Neural progenitor cell (in vitro differentiated cells): ENCODE measurements around the gene IP6K1.

Experiments
- EZH2 ChIP-seq: fragments of 200-600 bp; sonication (generic); IDR thresholded peaks from 2 replicates; pipeline ENCODE4 v1.6.1; 2017; ENCODE audit warnings: antibody characterized with exemption, mild to moderate bottlenecking, moderate library complexity
- EZH2phosphoT487 ChIP-seq: fragments of 200-600 bp; sonication (generic); IDR thresholded peaks from 2 replicates; pipeline ENCODE4 v1.6.1; 2017; ENCODE audit warnings: antibody characterized with exemption
- TF ChIP-seq, protein P1 (sequence below): fragments of 200-600 bp; sonication (generic); IDR thresholded peaks from 2 replicates; pipeline ENCODE4 v1.5.1; 2017; ENCODE audit warnings: antibody characterized with exemption, mild to moderate bottlenecking

DNA sequence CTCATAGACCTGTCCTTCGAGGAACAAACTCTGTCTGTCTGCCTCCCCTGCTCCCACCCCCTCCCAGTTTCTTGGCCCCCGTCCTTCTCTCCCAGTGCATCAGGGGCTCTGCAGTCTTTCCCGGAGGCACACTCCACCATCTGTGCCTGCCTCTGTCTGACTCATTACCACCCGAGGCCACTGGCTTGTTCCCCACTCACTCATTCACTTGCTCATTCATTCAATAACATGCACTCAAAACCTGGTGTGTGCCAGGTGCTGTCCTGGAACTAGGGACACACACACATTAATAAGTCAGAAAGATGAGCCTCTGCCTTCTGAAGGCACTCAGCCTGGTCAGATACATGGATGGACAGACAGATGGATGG lies 79.2 kb downstream of the IP6K1 start:
- TF ChIP-seq, protein P1, sequence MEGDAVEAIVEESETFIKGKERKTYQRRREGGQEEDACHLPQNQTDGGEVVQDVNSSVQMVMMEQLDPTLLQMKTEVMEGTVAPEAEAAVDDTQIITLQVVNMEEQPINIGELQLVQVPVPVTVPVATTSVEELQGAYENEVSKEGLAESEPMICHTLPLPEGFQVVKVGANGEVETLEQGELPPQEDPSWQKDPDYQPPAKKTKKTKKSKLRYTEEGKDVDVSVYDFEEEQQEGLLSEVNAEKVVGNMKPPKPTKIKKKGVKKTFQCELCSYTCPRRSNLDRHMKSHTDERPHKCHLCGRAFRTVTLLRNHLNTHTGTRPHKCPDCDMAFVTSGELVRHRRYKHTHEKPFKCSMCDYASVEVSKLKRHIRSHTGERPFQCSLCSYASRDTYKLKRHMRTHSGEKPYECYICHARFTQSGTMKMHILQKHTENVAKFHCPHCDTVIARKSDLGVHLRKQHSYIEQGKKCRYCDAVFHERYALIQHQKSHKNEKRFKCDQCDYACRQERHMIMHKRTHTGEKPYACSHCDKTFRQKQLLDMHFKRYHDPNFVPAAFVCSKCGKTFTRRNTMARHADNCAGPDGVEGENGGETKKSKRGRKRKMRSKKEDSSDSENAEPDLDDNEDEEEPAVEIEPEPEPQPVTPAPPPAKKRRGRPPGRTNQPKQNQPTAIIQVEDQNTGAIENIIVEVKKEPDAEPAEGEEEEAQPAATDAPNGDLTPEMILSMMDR: no peak
- TF ChIP-seq EZH2phosphoT487 (no peak), EZH2 (no peak)
